DOHH2 (cell line): ENCODE results near the gene VPS33B.

Source experiments
- H3F3A ChIP-seq: fragments of 200-600 bp; sonication (generic), shearing (Covaris generic); 2 replicates; pipeline ENCODE4 v1.6.0; 2016; ENCODE audit warnings: antibody characterized with exemption, mild to moderate bottlenecking; ENCODE audit not compliant: control insufficient read depth, insufficient read depth
- H3K27ac ChIP-seq: fragments of 200-600 bp; sonication (generic); 2 replicates; pipeline ENCODE4 v1.5.1; 2014; ENCODE audit warnings: low read depth, mild to moderate bottlenecking, low read length, moderate library complexity
- H3K27me3 ChIP-seq: fragments of 200-600 bp; sonication (generic); 2 replicates; pipeline ENCODE4 v1.6.1; 2014; ENCODE audit warnings: mild to moderate bottlenecking, low read length, mixed read lengths; ENCODE audit not compliant: control insufficient read depth
- H3K36me3 ChIP-seq: fragments of 200-600 bp; sonication (generic); 2 replicates; pipeline ENCODE4 v1.6.1; 2014; ENCODE audit warnings: mild to moderate bottlenecking, low read length, moderate library complexity, mixed read lengths; ENCODE audit not compliant: control insufficient read depth
- H3K4me1 ChIP-seq: fragments of 200-600 bp; sonication (generic); 2 replicates; pipeline ENCODE4 v1.6.1; 2014; ENCODE audit warnings: mild to moderate bottlenecking, low read length, mixed read lengths; ENCODE audit not compliant: control insufficient read depth
- H3K4me2 ChIP-seq: fragments of 200-600 bp; sonication (generic); 2 replicates; pipeline ENCODE4 v1.6.0; 2014; ENCODE audit warnings: mild to moderate bottlenecking, low read length, moderate library complexity
- H3K4me3 ChIP-seq: fragments of 200-600 bp; sonication (generic); 2 replicates; pipeline ENCODE4 v1.5.1; 2014; ENCODE audit warnings: mild to moderate bottlenecking, low read length, mixed read lengths
- H3K79me2 ChIP-seq: fragments of 200-600 bp; sonication (generic); 2 replicates; pipeline ENCODE4 v1.6.1; 2014; ENCODE audit warnings: mild to moderate bottlenecking, low read length, mixed read lengths; ENCODE audit not compliant: control insufficient read depth
- H3K9me2 ChIP-seq: fragments of 200-600 bp; sonication (generic); replicated peaks from 2 replicates; pipeline ENCODE4 v1.6.1; 2014; ENCODE audit warnings: mild to moderate bottlenecking, low read length, mixed read lengths; ENCODE audit not compliant: control insufficient read depth
- H3K9me3 ChIP-seq: fragments of 200-600 bp; sonication (generic); 2 replicates; pipeline ENCODE4 v1.6.1; 2014; ENCODE audit warnings: antibody characterized with exemption, low read length, mixed read lengths; ENCODE audit not compliant: control insufficient read depth, insufficient read depth
- H4K20me1 ChIP-seq: fragments of 200-600 bp; sonication (generic); 2 replicates; pipeline ENCODE4 v1.6.0; 2014; ENCODE audit warnings: low read depth, mild to moderate bottlenecking, antibody characterized with exemption, low read length, moderate library complexity; ENCODE audit not compliant: control insufficient read depth, insufficient read depth
- CTCF ChIP-seq: fragments of 200-600 bp; sonication (generic); IDR thresholded peaks from one replicate; pipeline ENCODE4 v1.5.1; 2014; ENCODE audit warnings: antibody characterized with exemption, mild to moderate bottlenecking, low read depth, low read length; ENCODE audit not compliant: poor library complexity, severe bottlenecking
- EZH2phosphoT487 ChIP-seq: fragments of 200-600 bp; sonication (generic); IDR thresholded peaks from 2 replicates; pipeline ENCODE4 v1.6.1; 2017; ENCODE audit warnings: borderline replicate concordance, mild to moderate bottlenecking, antibody characterized with exemption, low read length, moderate library complexity, mixed read lengths

The VPS33B gene

GRCh38 chr15:91022075-91022831, at the start of gene VPS33B:
Gene VPS33B (minus strand): TSS chr15:91022594. CDS start chr15:91022249, 345 bp downstream.
- TF ChIP-seq EZH2phosphoT487 (no peak), CTCF (no peak)
- Histone ChIP-seq H3F3A (no peaks in the 10 kb centered on the region), H3K79me2 (peaks cover 44% of the 10 kb centered on the region), H3K27me3 (no peaks in the 10 kb centered on the region), H3K4me1 (peaks cover 20% of the 10 kb centered on the region), H4K20me1 (no peaks in the 10 kb centered on the region), H3K4me2 (peak within 1 kb of the TSS; percentile 90), H3K9me3 (no peaks in the 10 kb centered on the region), H3K4me3 (peak within 1 kb of the TSS; percentile 97), H3K36me3 (0 out of 2 replicates have a peak, but pooled peaks cover 4% of the 10 kb centered on the region), H3K27ac (0 out of 2 replicates have a peak within 1 kb of the TSS, but pooled peaks have one; percentile 7), H3K9me2 (no peaks in the 10 kb centered on the region)

GRCh38 chr15:91072161-91072560, 49.8 kb upstream of the VPS33B start:
- H3K79me2 ChIP-seq, result no peaks in the 10 kb centered on the region
- TF ChIP-seq CTCF (no peak), EZH2phosphoT487 (no peak)
- no peaks in the 10 kb centered on the region for H3K9me2 ChIP-seq
- H4K20me1 ChIP-seq, result no peaks in the 10 kb centered on the region
- H3K27ac ChIP-seq, result no peak overlapping the region
- H3F3A ChIP-seq, result no peaks in the 10 kb centered on the region
- no peak overlapping the region for H3K4me3 ChIP-seq
- H3K9me3 ChIP-seq, result no peaks in the 10 kb centered on the region
- peaks cover 4% of the 10 kb centered on the region; the same call in 1 of the 2 replicates for H3K27me3 ChIP-seq
- H3K36me3 ChIP-seq, result no peaks in the 10 kb centered on the region
- no peak overlapping the region for H3K4me2 ChIP-seq
- no peaks in the 10 kb centered on the region for H3K4me1 ChIP-seq

- H3K9me3 ChIP-seq, result no peaks in the 10 kb centered on the region
- H3K4me1 ChIP-seq, result no peaks in the 10 kb centered on the region
- no peaks in the 10 kb centered on the region for H3F3A ChIP-seq
- no peaks in the 10 kb centered on the region for H3K79me2 ChIP-seq
- H3K9me2 ChIP-seq, result no peaks in the 10 kb centered on the region
- H4K20me1 ChIP-seq, result no peaks in the 10 kb centered on the region
- H3K4me2 ChIP-seq, result no peak overlapping the region
- H3K27me3 ChIP-seq, result peaks cover 4% of the 10 kb centered on the region; the same call in 1 of the 2 replicates
- TF ChIP-seq EZH2phosphoT487 (no peak), CTCF (no peak)
- no peak overlapping the region for H3K4me3 ChIP-seq
- H3K27ac ChIP-seq, result no peak overlapping the region
- H3K36me3 ChIP-seq, result no peaks in the 10 kb centered on the region
Measured at GRCh38 chr15:91070872-91071271, 48.5 kb upstream of the VPS33B start.
